ENCODE data around the gene SPEN. TPM values are rescaled to one million over a fixed set of nuclear protein-coding genes. Genes with fewer than 3 reads are reported as not detected.

The SPEN gene
- total and polyA plus RNA-seq, 2 of the 13 experiments (the other 11 are each of a cell fraction or from before 2014, with no cell fraction given), result 4.8 to 14.0 TPM

DNA sequence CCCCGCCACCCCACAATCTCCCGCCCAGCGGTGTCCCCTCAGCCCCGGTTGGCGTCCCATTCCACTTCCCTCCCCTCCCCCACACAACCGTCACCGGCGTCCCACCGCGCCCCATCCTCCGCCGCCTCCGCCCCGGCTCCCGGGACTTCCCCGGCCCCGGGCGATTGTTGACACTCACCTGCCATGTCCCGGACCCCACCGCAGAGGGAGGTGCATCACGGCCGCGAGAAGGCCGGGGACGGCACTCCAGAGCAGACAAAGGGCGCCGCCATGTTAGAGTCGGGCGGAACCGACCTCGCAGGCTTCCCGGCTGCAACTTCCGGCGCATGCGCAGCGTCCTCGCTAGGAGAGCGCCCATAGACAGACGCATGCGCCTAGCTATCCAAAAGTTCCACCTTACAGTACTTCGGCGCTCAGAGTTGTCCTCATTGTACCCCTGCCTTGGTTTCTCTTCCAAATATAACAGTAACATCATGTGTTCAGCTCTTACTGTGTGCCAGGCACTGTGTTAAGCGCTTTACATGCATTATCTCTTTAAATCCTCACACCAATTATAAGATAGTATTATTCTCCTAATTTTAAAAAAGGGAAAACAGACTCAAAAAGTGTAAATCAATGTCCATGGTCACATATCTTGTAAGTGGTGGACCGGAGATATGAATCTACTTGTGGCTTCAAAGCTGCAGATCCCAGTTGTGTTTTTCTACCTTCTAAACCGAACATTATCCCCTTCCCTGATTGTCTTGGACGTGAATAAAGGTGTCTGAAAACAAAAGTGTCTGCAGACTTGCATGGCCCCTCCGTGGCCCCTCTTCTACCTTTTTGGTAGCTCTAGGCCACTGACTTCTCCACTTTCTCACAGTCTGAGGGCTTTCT, 128.5 kb downstream of the SPEN start, which contains the start of gene ZBTB17 (continued):
- TF ChIP-seq ATF4 (CRISPR knock-in tag; IDR thresholded peaks at IDR 0.05), result peak in 1 of 2 experiments; percentile 29; a peak in 1 of 4 replicates
- no peak for TF ChIP-seq SOX6 (IDR thresholded peaks at IDR 0.05)
- TF ChIP-seq SOX6 (CRISPR knock-in tag; IDR thresholded peaks at IDR 0.05), result peak; percentile 52; the same call in 1 of the 2 replicates
- TF ChIP-seq PRDM10 (CRISPR knock-in tag; IDR thresholded peaks at IDR 0.05; ENCODE audit: low read depth), result no peak
- no peak for TF ChIP-seq ONECUT2 (CRISPR knock-in tag; IDR thresholded peaks at IDR 0.05)
- peak; percentile 41; the same call in 1 of the 2 replicates for TF ChIP-seq FOXC1 (CRISPR knock-in tag; IDR thresholded peaks at IDR 0.05; ENCODE audit: borderline replicate concordance)
- no peak for TF ChIP-seq LCORL (IDR thresholded peaks at IDR 0.05)
- TF ChIP-seq LCORL (CRISPR knock-in tag; IDR thresholded peaks at IDR 0.05), result peak; percentile 52; the same call in 1 of the 2 replicates
- TF ChIP-seq PCBP1 (IDR thresholded peaks at IDR 0.05; ENCODE audit: borderline replicate concordance, low read depth, low read length), result peak; percentile 90; the same call in 1 of the 2 replicates
- TF ChIP-seq ELF4 (CRISPR knock-in tag; IDR thresholded peaks at IDR 0.05; ENCODE audit: borderline replicate concordance), result no peak
- TF ChIP-seq, protein P1, sequence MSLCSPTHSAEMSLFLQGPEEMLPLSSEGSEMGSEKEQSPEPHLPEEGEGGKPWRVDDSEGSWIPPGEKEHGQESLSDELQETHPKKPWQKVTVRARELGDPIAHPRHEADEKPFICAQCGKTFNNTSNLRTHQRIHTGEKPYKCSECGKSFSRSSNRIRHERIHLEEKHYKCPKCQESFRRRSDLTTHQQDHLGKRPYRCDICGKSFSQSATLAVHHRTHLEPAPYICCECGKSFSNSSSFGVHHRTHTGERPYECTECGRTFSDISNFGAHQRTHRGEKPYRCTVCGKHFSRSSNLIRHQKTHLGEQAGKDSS (CRISPR knock-in tag; IDR thresholded peaks at IDR 0.05; ENCODE audit: borderline replicate concordance, low read depth), result no peak
- no peak for TF ChIP-seq ZBTB42 (CRISPR knock-in tag; IDR thresholded peaks at IDR 0.05)
- no peak for TF ChIP-seq KLF12 (CRISPR knock-in tag; IDR thresholded peaks at IDR 0.05; ENCODE audit: borderline replicate concordance)
- TF ChIP-seq FUBP1 (CRISPR knock-in tag; IDR thresholded peaks at IDR 0.05; ENCODE audit: borderline replicate concordance), result no peak
- peak; percentile 73; the same call in 1 of the 2 replicates for TF ChIP-seq ZNF143 (CRISPR knock-in tag; IDR thresholded peaks at IDR 0.05)
- TF ChIP-seq NFKB2 (CRISPR knock-in tag; IDR thresholded peaks at IDR 0.05; ENCODE audit: borderline replicate concordance), result peak; percentile 56; the same call in 1 of the 2 replicates
- TF ChIP-seq ZNF230 (CRISPR knock-in tag; IDR thresholded peaks at IDR 0.05), result no peak
- no peak for TF ChIP-seq RFX1 (IDR thresholded peaks at IDR 0.05)
- no peak for TF ChIP-seq SKIL (CRISPR knock-in tag; IDR thresholded peaks at IDR 0.05; ENCODE audit: borderline replicate concordance)
